Measurements from ENCODE around the gene BMP6. TPM values are rescaled to one million over a fixed set of nuclear protein-coding genes. Genes with fewer than 3 reads are reported as not detected.

Gene BMP6
- total and polyA plus RNA-seq, 2 of the 8 experiments (the other 6 are each of a cell fraction or from before 2014, with no cell fraction given), result 2.0 to 2.1 TPM

DNA sequence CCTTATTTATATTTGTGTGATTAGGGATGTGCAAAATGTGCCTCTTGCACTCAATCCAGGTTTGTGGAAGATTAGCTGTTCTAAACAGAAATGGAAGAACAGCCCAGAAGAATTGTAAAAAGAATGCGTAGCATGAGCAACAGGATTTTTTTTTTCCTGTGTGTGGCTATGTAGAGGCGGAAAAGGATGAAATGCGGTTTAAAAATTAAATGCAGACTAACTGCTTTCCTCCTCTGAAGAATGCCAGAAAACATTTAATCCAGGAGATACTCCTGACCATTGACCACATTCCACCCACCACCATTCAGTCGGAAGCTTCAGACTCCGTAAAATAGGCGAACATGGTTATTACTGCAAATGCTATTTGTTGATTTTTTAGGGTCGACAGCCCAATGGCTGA is 83.4 kb downstream of the BMP6 start:
- Histone ChIP-seq H3K79me2 (ENCODE audit: control insufficient read depth in 1 of 2, insufficient read depth in 2 of 2, low read length in 2 of 2) (no peaks in the 10 kb centered on the region), H4K20me1 (replicated peaks in 1 of 2; ENCODE audit: control insufficient read depth in 1 of 2, insufficient read depth in 2 of 2, low read length in 2 of 2) (no peaks in the 10 kb centered on the region), H2BK12ac (ENCODE audit: low read depth, low read length) (no peak overlapping the region), H2AK5ac (ENCODE audit: low read depth, low read length) (no peak overlapping the region), H2BK20ac (ENCODE audit: low read length) (no peak overlapping the region), H4K8ac (ENCODE audit: extremely low read depth, insufficient read depth, low read length) (no peak overlapping the region), H3K18ac (ENCODE audit: extremely low read depth, low read length) (no peak overlapping the region), H2BK15ac (ENCODE audit: low read length) (no peak overlapping the region), H3K56ac (replicated peaks; ENCODE audit: insufficient read length, low read depth, low read length) (no peak overlapping the region), H3K4me1 (replicated peaks in 1 of 4; ENCODE audit: control insufficient read depth in 3 of 4, insufficient read depth in 4 of 4, low read length in 3 of 4) (peaks cover 0 to 6% (median 3%) of the 10 kb centered on the region in 4 experiments; a peak in 3 of 7 replicates), H3K4ac (replicated peaks; ENCODE audit: insufficient read length, low read depth, low read length) (no peak overlapping the region), H3K9me3 (ENCODE audit: insufficient read depth in 2 of 2, low read depth in 1 of 2, low read length in 1 of 2) (no peaks in the 10 kb centered on the region), H2BK120ac (replicated peaks; ENCODE audit: low read depth, low read length) (no peak overlapping the region), H4K5ac (ENCODE audit: insufficient read length, low read depth, low read length) (no peak overlapping the region), H3K27me3 (replicated peaks in 1 of 4; ENCODE audit: control insufficient read depth in 3 of 4, extremely low read depth in 1 of 4, insufficient read depth in 3 of 4, low read length in 3 of 4) (no peaks in the 10 kb centered on the region), H3K27ac (ENCODE audit: low read depth, low read length) (no peak overlapping the region), H2AFZ (ENCODE audit: low read length) (no peak overlapping the region), H3K36me3 (ENCODE audit: control insufficient read depth in 2 of 4, insufficient read depth in 4 of 4, low read length in 3 of 4) (no peaks in the 10 kb centered on the region), H3K14ac (ENCODE audit: insufficient read length) (no peak overlapping the region), H3K9ac (replicated peaks in 1 of 4; ENCODE audit: extremely low read depth in 1 of 4, low read depth in 3 of 4, low read length in 3 of 4) (no peak overlapping the region), H2BK5ac (ENCODE audit: low read depth, low read length) (no peak overlapping the region), H3K4me3 (ENCODE audit: extremely low read depth in 1 of 4, insufficient read depth in 2 of 4, low read depth in 3 of 4, low read length in 4 of 4) (no peak overlapping the region), H3K79me1 (ENCODE audit: low read depth, low read length) (no peaks in the 10 kb centered on the region), H4K91ac (replicated peaks; ENCODE audit: insufficient read length, low read length) (no peak overlapping the region), H3K23me2 (ENCODE audit: low read depth, low read length) (no peaks in the 10 kb centered on the region), H3K23ac (ENCODE audit: insufficient read length) (no peak overlapping the region), H3K4me2 (ENCODE audit: insufficient read depth in 1 of 2, low read depth in 2 of 2, low read length in 2 of 2) (no peak overlapping the region)
- POLR2A ChIA-PET (ENCODE audit: partially characterized antibody), result interaction anchor here (0.6 kb wide), 1 partner anchor 137 kb away, joined by 3 read pairs; no protein-coding TSS in a partner anchor
- no peak for FAIRE-seq
- CTCF ChIA-PET (ENCODE audit: partially characterized antibody), result interaction anchor here (0.6 to 2.4 kb wide), 3 partner anchors 9 to 610 kb away, joined by 4 to 7 read pairs (median 5); no protein-coding TSS in a partner anchor
- 96% methylated on average over 7 of the region's 7 CpGs; no CpG with 5 or more reads in 1 of the 2 experiments for WGBS, 2 experiments (ENCODE audit: extremely low coverage in 1 of 2, insufficient coverage in 1 of 2, insufficient read length in 1 of 2, insufficient replicate concordance in 2 of 2, low coverage in 1 of 2, low lambda C conversion rate in 2 of 2, missing lambda C conversion rate in 1 of 2)
- no peak for DNase-seq (ENCODE audit: low read depth in 1 of 2, low spot score in 2 of 2)
- TF ChIP-seq SIX5 (IDR thresholded peaks at IDR 0.05; ENCODE audit: low read depth, low read length), result no peak
- TF ChIP-seq RXRA (IDR thresholded peaks at IDR 0.05; ENCODE audit: insufficient read depth, low read depth, low read length), result no peak
- TF ChIP-seq BCL11A (IDR thresholded peaks at IDR 0.05; ENCODE audit: low read depth in 2 of 2, low read length in 2 of 2), result no peak
- TF ChIP-seq SIN3A (conservative IDR thresholded peaks at IDR 0.05 in 1 of 2, IDR thresholded peaks at IDR 0.05 in 1 of 2; ENCODE audit: low read depth in 1 of 2, low read length in 2 of 2), result no peak
- no peak for TF ChIP-seq CBX8 (IDR thresholded peaks at IDR 0.05; ENCODE audit: borderline replicate concordance, low read depth, low read length)
- TF ChIP-seq, protein P1, sequence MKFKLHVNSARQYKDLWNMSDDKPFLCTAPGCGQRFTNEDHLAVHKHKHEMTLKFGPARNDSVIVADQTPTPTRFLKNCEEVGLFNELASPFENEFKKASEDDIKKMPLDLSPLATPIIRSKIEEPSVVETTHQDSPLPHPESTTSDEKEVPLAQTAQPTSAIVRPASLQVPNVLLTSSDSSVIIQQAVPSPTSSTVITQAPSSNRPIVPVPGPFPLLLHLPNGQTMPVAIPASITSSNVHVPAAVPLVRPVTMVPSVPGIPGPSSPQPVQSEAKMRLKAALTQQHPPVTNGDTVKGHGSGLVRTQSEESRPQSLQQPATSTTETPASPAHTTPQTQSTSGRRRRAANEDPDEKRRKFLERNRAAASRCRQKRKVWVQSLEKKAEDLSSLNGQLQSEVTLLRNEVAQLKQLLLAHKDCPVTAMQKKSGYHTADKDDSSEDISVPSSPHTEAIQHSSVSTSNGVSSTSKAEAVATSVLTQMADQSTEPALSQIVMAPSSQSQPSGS (IDR thresholded peaks at IDR 0.05; ENCODE audit: low read length), result no peak
- no peak for TF ChIP-seq EGR1 (IDR thresholded peaks at IDR 0.05; ENCODE audit: borderline replicate concordance, low read depth, low read length)
- TF ChIP-seq SAP30 (IDR thresholded peaks at IDR 0.05; ENCODE audit: insufficient read depth, insufficient replicate concordance, low read length), result no peak
- no peak for TF ChIP-seq KDM4A (IDR thresholded peaks at IDR 0.05; ENCODE audit: low read depth, low read length, severe bottlenecking)
- no peak for TF ChIP-seq TEAD4 (IDR thresholded peaks at IDR 0.05; ENCODE audit: low read depth, low read length)
- TF ChIP-seq PHF8 (conservative IDR thresholded peaks at IDR 0.05; ENCODE audit: low read depth, low read length), result no peak
- no peak for TF ChIP-seq FOSL1 (IDR thresholded peaks at IDR 0.05; ENCODE audit: insufficient read depth, low read depth, low read length)

All from H1 (cell line).